Suprapubic skin (tissue), 3 donors: ENCODE data around the gene CARF.

Experiments
- POLR2A ChIP-seq, 2 donors: fragments of 450-650 bp; IDR thresholded peaks; one replicate each; pipeline ENCODE4 v1.6.1; 2017; ENCODE audit warnings: antibody characterized with exemption in 2 of 2, mild to moderate bottlenecking in 2 of 2, moderate library complexity in 2 of 2
- TF ChIP-seq, protein P1 (sequence below), 2 donors: fragments of 200-600 bp in 1 of 2; fragments of 450-650 bp in 1 of 2; sonication (generic) in 1 of 2; IDR thresholded peaks; one replicate each; pipeline ENCODE4 v1.5.1; 2016 to 2019; ENCODE audit warnings: antibody characterized with exemption in 2 of 2, mild to moderate bottlenecking in 1 of 2, moderate library complexity in 1 of 2

DNA sequence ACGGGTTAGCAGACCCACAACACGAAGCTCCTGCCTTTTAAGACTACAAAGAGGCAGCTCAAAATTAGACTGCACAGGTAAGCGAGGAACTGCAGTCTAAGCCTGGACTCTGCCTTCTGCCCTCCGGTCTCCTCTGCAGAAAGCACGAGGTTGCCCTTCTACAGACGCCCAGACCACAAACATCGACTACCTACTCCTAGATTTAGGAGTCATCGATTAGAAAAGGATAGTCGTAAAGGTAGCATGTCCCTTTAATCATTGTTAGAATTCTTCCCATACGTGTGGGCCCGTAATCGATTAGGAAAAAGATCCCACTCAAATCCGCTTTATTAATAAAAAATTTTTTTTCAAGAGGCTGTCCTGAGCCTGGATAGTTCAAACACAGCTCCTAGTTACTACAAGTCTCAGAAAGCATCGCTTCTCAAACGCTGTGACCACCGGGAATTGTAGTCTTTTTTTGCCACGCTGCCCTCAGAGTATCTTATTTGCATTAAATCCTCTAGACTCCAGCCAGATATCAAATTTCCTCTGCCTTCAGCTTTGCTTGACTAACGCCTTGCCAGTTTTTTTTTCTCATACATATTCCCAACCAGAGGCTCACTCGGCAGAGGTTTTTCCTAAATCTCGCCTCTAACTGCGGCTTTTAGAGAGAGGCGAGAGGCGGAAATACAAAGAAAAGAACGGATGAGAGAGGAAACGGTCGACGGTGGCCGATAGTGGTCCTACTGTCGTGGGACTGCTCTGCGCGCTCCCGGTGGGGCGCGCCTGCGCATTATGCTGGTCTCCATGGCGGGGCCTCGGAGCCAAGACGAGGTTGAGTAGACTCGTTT lies at the start of gene CARF, which contains the start of gene WDR12:
- TF ChIP-seq POLR2A (IDR thresholded peaks at IDR 0.05) = peak in 1 of 2 donors; percentile 53
- TF ChIP-seq, protein P1, sequence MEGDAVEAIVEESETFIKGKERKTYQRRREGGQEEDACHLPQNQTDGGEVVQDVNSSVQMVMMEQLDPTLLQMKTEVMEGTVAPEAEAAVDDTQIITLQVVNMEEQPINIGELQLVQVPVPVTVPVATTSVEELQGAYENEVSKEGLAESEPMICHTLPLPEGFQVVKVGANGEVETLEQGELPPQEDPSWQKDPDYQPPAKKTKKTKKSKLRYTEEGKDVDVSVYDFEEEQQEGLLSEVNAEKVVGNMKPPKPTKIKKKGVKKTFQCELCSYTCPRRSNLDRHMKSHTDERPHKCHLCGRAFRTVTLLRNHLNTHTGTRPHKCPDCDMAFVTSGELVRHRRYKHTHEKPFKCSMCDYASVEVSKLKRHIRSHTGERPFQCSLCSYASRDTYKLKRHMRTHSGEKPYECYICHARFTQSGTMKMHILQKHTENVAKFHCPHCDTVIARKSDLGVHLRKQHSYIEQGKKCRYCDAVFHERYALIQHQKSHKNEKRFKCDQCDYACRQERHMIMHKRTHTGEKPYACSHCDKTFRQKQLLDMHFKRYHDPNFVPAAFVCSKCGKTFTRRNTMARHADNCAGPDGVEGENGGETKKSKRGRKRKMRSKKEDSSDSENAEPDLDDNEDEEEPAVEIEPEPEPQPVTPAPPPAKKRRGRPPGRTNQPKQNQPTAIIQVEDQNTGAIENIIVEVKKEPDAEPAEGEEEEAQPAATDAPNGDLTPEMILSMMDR (IDR thresholded peaks at IDR 0.05) = no peak
